ENCODE data around the gene ATP8A2.

The ATP8A2 gene

GRCh38 chr13:26052337-26052736 is 680.6 kb downstream of the ATP8A2 start:
- TF ChIP-seq CTCF (IDR thresholded peaks at IDR 0.05; ENCODE audit: low read length) (no peak), EZH2 (optimal IDR thresholded peaks at IDR 0.05; ENCODE audit: low read depth, low read length) (no peak), EZH2phosphoT487 (IDR thresholded peaks at IDR 0.05; ENCODE audit: low read length) (no peak)
- H3K79me2 ChIP-seq (ENCODE audit: low read length), result no peaks in the 10 kb centered on the region
- DNase-seq, result no peak
- H3K9ac ChIP-seq (ENCODE audit: low read length), result no peak overlapping the region
- H3K9me2 ChIP-seq (replicated peaks; ENCODE audit: insufficient read depth, low read length), result no peaks in the 10 kb centered on the region
- H3K4me1 ChIP-seq (ENCODE audit: low read length), result no peaks in the 10 kb centered on the region
- H3F3A ChIP-seq (ENCODE audit: insufficient read depth, low read length), result no peaks in the 10 kb centered on the region
- peak overlapping the region; percentile 60; the same call in 1 of the 2 replicates for H3K4me2 ChIP-seq (ENCODE audit: low read depth, low read length)
- no peaks in the 10 kb centered on the region for H3K27me3 ChIP-seq (replicated peaks; ENCODE audit: insufficient read depth, low read length)
- H3K4me3 ChIP-seq (ENCODE audit: low read length), result peak overlapping the region; percentile 52
- H3K27ac ChIP-seq (ENCODE audit: low read length), result no peak overlapping the region
- no peak overlapping the region for H2AFZ ChIP-seq (ENCODE audit: low read length)
- no peaks in the 10 kb centered on the region for H3K36me3 ChIP-seq (replicated peaks; ENCODE audit: insufficient read depth, low read length)
- H4K20me1 ChIP-seq (ENCODE audit: insufficient read depth, low read length), result no peaks in the 10 kb centered on the region
- no peaks in the 10 kb centered on the region for H3K9me3 ChIP-seq (replicated peaks; ENCODE audit: insufficient read depth, low read length)

- Histone ChIP-seq H3K9me2 (replicated peaks; ENCODE audit: insufficient read depth, low read length) (no peaks in the 10 kb centered on the region), H3K4me1 (ENCODE audit: low read length) (no peaks in the 10 kb centered on the region), H3K4me3 (ENCODE audit: low read length) (no peak overlapping the region), H3K9ac (ENCODE audit: low read length) (no peak overlapping the region), H2AFZ (ENCODE audit: low read length) (no peak overlapping the region), H3K27me3 (replicated peaks; ENCODE audit: insufficient read depth, low read length) (no peaks in the 10 kb centered on the region), H3K79me2 (ENCODE audit: low read length) (no peaks in the 10 kb centered on the region), H3K36me3 (replicated peaks; ENCODE audit: insufficient read depth, low read length) (no peaks in the 10 kb centered on the region), H3F3A (ENCODE audit: insufficient read depth, low read length) (no peaks in the 10 kb centered on the region), H4K20me1 (ENCODE audit: insufficient read depth, low read length) (no peaks in the 10 kb centered on the region), H3K27ac (ENCODE audit: low read length) (no peak overlapping the region), H3K9me3 (replicated peaks; ENCODE audit: insufficient read depth, low read length) (no peaks in the 10 kb centered on the region), H3K4me2 (ENCODE audit: low read depth, low read length) (no peak overlapping the region)
- TF ChIP-seq EZH2phosphoT487 (IDR thresholded peaks at IDR 0.05; ENCODE audit: low read length) (no peak), CTCF (IDR thresholded peaks at IDR 0.05; ENCODE audit: low read length) (no peak), EZH2 (optimal IDR thresholded peaks at IDR 0.05; ENCODE audit: low read depth, low read length) (no peak)
- DNase-seq, result no peak
These were observed 681.7 kb downstream of the ATP8A2 start for GRCh38 chr13:26053418-26053980.

- Histone ChIP-seq H3K36me3 (replicated peaks; ENCODE audit: insufficient read depth, low read length) (no peaks in the 10 kb centered on the region), H3K79me2 (ENCODE audit: low read length) (no peaks in the 10 kb centered on the region), H3K27ac (ENCODE audit: low read length) (no peak overlapping the region), H3K9me2 (replicated peaks; ENCODE audit: insufficient read depth, low read length) (no peaks in the 10 kb centered on the region), H3F3A (ENCODE audit: insufficient read depth, low read length) (no peaks in the 10 kb centered on the region), H3K9me3 (replicated peaks; ENCODE audit: insufficient read depth, low read length) (no peaks in the 10 kb centered on the region), H3K9ac (ENCODE audit: low read length) (no peak overlapping the region), H3K27me3 (replicated peaks; ENCODE audit: insufficient read depth, low read length) (no peaks in the 10 kb centered on the region), H4K20me1 (ENCODE audit: insufficient read depth, low read length) (no peaks in the 10 kb centered on the region), H3K4me1 (ENCODE audit: low read length) (no peaks in the 10 kb centered on the region), H2AFZ (ENCODE audit: low read length) (no peak overlapping the region), H3K4me3 (ENCODE audit: low read length) (no peak overlapping the region), H3K4me2 (ENCODE audit: low read depth, low read length) (no peak overlapping the region)
- DNase-seq, result no peak
- no peak for TF ChIP-seq EZH2 (optimal IDR thresholded peaks at IDR 0.05; ENCODE audit: low read depth, low read length)
- TF ChIP-seq CTCF (IDR thresholded peaks at IDR 0.05; ENCODE audit: low read length), result no peak
- TF ChIP-seq EZH2phosphoT487 (IDR thresholded peaks at IDR 0.05; ENCODE audit: low read length), result no peak
These were observed 683.1 kb downstream of the ATP8A2 start for GRCh38 chr13:26054896-26055295.

Measured in MM.1S (cell line).